Lung (tissue), 12 donors: ENCODE results near the gene CEP170B. TPM values are rescaled to one million over a fixed set of nuclear protein-coding genes. Genes with fewer than 3 reads are reported as not detected.
A peak's percentile ranks its signal among the peaks of the same experiment; 100 is the strongest.

Source experiments
- ATAC-seq: fragments of 200-7000 bp; cut with Tn5 transposase; one replicate; pipeline ENCODE4 v1.9.1; 2020; ENCODE audit warnings: moderate number of reproducible peaks; ENCODE audit not compliant: insufficient read depth, low FRiP score
- DNase-seq, 3 donors: peaks; one replicate each; pipeline ENCODE4 v3.0.0-alpha.2; 2013 to 2017
- H3K27ac ChIP-seq, 2 donors: one replicate each; pipeline ENCODE4 v1.5.1; 2013; ENCODE audit warnings: mild to moderate bottlenecking in 2 of 2, moderate library complexity in 2 of 2, control low read depth in 1 of 2, inconsistent platforms in 1 of 2, low read depth in 1 of 2, low read length in 1 of 2
- H3K27me3 ChIP-seq, 3 donors: one replicate each; pipeline ENCODE4 v1.5.1; 2013; ENCODE audit warnings: low read length in 2 of 3; ENCODE audit not compliant: control insufficient read depth in 3 of 3, insufficient read depth in 3 of 3
- H3K36me3 ChIP-seq, 4 donors: one replicate each; pipeline ENCODE4 v1.5.1; 2013; ENCODE audit warnings: low read length in 4 of 4, mild to moderate bottlenecking in 1 of 4, moderate library complexity in 1 of 4; ENCODE audit not compliant: control insufficient read depth in 4 of 4, insufficient read depth in 4 of 4
- H3K4me1 ChIP-seq, 5 donors: one replicate each; pipeline ENCODE4 v1.5.1; 2013; ENCODE audit warnings: low read length in 5 of 5, mild to moderate bottlenecking in 2 of 5, moderate library complexity in 1 of 5; ENCODE audit not compliant: control insufficient read depth in 5 of 5, insufficient read depth in 5 of 5
- H3K4me3 ChIP-seq: one replicate; pipeline ENCODE4 v1.5.1; 2013; ENCODE audit warnings: mild to moderate bottlenecking, control low read depth, moderate library complexity
- H3K9ac ChIP-seq, 2 donors: one replicate each; pipeline ENCODE4 v1.5.1; 2013; ENCODE audit warnings: low read length in 2 of 2, control low read depth in 1 of 2; ENCODE audit not compliant: insufficient read depth in 1 of 2
- H3K9me3 ChIP-seq, 4 donors: one replicate each; pipeline ENCODE4 v1.5.1; 2013; ENCODE audit warnings: low read length in 3 of 4, mild to moderate bottlenecking in 1 of 4, moderate library complexity in 1 of 4; ENCODE audit not compliant: control insufficient read depth in 4 of 4, insufficient read depth in 3 of 4
- WGBS, 2 donors: extraction: QIAGEN DNeasy Blood & Tissue Kit; methylation state at CpG; one replicate each; pipeline ENCODE4 v1.1.7; 2013; 5-methylcytosine and 5-hydroxymethylcytosine counted together
- polyA plus RNA-seq, 2 donors: library from polyadenylated mRNA; stranded (reverse); fragments of 200-250 nt; gene quantifications; one replicate each; pipeline ENCODE4 v1.2.1, GENCODE V29; 2013
- total RNA-seq, 2 donors: library from RNA; depleted of rRNA in 1 of 2; stranded (reverse); fragments of >200 nt in 1 of 2; gene quantifications; one replicate each; pipeline ENCODE4 v1.2.1, GENCODE V29; 2014 to 2021
- TF ChIP-seq, protein P1 (sequence below): IDR thresholded peaks from 2 replicates; pipeline ENCODE4 v1.5.1; 2012; ENCODE audit warnings: mild to moderate bottlenecking; ENCODE audit errors: control extremely low read depth, extremely low read depth
- donor health status: control.
- donor health status: control.
- donor health status: Bipolar disorder and iron deficiency.
- donor health status: healthy.
- donor health status: DM: yes; HTN: yes; CAD: no.

Gene CEP170B
- total and polyA plus RNA-seq, 4 donors, result 12.1 to 50.3 (median 15.1) TPM

DNA sequence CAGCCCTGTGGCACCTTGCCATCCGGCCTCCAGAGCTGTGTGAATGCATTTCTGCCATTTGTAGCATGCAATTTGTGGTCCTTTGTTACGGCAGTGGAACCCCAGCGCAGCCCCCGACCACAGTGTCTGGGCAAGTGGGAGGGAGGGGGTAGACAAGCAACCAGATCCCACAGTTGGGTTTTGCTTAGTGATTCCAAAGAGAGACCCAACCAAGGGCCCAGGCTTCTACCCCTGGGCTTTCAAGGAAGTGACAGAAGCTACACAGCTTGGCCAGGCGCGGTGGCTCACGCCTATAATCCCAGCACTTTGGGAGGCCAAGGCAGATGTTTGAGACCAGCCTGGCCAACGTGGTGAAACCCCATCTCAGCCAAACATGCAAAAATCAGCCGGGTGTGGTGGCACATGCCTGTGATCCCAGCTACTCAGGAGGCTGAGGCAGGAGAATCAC lies 46.3 kb upstream of the CEP170B start:
- peaks cover 0 to 11% (median 0%) of the 10 kb centered on the region in 5 donors for H3K4me1 ChIP-seq
- no peak for ATAC-seq
- H3K27ac ChIP-seq, result no peak overlapping the region
- H3K4me3 ChIP-seq, result no peak overlapping the region
- peaks cover 0 to 4% (median 0%) of the 10 kb centered on the region in 4 donors for H3K9me3 ChIP-seq
- TF ChIP-seq, protein P1, sequence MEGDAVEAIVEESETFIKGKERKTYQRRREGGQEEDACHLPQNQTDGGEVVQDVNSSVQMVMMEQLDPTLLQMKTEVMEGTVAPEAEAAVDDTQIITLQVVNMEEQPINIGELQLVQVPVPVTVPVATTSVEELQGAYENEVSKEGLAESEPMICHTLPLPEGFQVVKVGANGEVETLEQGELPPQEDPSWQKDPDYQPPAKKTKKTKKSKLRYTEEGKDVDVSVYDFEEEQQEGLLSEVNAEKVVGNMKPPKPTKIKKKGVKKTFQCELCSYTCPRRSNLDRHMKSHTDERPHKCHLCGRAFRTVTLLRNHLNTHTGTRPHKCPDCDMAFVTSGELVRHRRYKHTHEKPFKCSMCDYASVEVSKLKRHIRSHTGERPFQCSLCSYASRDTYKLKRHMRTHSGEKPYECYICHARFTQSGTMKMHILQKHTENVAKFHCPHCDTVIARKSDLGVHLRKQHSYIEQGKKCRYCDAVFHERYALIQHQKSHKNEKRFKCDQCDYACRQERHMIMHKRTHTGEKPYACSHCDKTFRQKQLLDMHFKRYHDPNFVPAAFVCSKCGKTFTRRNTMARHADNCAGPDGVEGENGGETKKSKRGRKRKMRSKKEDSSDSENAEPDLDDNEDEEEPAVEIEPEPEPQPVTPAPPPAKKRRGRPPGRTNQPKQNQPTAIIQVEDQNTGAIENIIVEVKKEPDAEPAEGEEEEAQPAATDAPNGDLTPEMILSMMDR, result no peak
- 89% methylated on average over 9 of the region's 9 CpGs for WGBS, 2 donors
- H3K27me3 ChIP-seq, result no peaks in the 10 kb centered on the region
- peaks cover 0 to 7% (median 3%) of the 10 kb centered on the region in 4 donors for H3K36me3 ChIP-seq
- DNase-seq, result no peak
- no peak overlapping the region for H3K9ac ChIP-seq

DNA sequence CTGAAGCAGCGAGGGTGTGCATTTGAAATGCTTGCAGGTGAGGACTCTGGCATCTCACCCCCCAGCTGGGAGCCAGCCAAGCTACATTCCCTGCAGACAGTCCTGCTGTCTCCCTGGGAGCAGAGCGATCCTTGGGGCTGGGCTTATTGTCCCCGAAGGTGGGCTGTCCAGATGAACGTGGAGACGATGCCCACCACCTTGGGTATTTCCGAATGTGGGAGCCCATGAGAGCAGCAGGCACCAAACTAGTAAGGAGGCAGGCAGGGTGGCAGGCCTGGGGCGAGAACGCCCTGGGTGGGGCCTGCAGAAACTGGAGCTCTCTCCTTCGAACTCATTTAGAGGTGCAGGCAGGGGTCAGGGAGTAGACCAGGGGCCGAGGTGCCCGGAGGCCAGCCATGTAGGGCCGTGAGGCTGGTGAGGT lies 45.7 kb upstream of the CEP170B start:
- TF ChIP-seq, protein P1, result no peak
- Histone ChIP-seq H3K36me3 (peaks cover 0 to 7% (median 3%) of the 10 kb centered on the region in 4 donors), H3K9ac (no peak overlapping the region), H3K27me3 (no peaks in the 10 kb centered on the region), H3K4me3 (no peak overlapping the region), H3K9me3 (peaks cover 0 to 4% (median 0%) of the 10 kb centered on the region in 4 donors), H3K27ac (no peak overlapping the region), H3K4me1 (peaks cover 0 to 11% (median 0%) of the 10 kb centered on the region in 5 donors)
- 89 to 93% methylated on average over 12 of the region's 12 CpGs for WGBS, 2 donors
- DNase-seq, result no peak
- no peak for ATAC-seq

DNA sequence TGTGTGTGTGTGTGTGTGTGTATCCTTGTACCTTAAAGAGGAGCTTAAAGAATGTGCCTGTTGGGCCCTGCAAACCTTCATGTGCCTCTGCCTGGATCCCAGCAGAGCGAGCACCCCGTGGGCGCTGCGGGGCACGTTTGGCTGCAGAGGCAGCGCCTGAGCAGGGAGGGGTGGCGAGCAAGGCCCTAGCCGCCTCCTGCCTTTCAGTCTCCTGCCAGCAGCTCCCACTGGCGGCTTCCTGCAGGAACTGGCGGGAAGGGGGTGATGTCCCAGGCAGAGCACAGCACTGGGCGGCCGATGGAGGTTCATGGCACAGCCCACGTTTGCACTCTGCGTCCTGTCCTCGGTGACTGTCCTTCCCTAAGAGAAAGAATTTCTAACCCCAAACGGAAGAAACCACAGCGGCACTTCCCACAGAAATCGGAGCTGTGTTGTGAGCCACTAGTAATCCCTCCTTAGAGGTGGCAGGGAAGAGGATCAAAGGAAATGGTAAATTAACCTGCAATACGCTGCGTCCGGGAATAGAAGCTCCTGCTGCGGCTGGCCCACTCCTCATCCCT lies 44.3 kb upstream of the CEP170B start:
- peaks cover 0 to 7% (median 3%) of the 10 kb centered on the region in 4 donors for H3K36me3 ChIP-seq
- peaks cover 0 to 7% (median 0%) of the 10 kb centered on the region in 3 donors for H3K27me3 ChIP-seq
- H3K9ac ChIP-seq, result no peak overlapping the region
- TF ChIP-seq, protein P1, result peak; percentile 33
- H3K9me3 ChIP-seq, result peaks cover 0 to 4% (median 0%) of the 10 kb centered on the region in 4 donors
- ATAC-seq (no peak), DNase-seq (peak; percentile 65 to 82 (median 76))
- H3K27ac ChIP-seq, result no peak overlapping the region
- WGBS, 2 donors, result 36 to 51% methylated on average over 22 of the region's 22 CpGs
- H3K4me1 ChIP-seq, result peaks cover 0 to 10% (median 0%) of the 10 kb centered on the region in 5 donors
- no peak overlapping the region for H3K4me3 ChIP-seq
